ENCODE measurements around the gene UFD1. TPM values are rescaled to one million over a fixed set of nuclear protein-coding genes. Genes with fewer than 3 reads are reported as not detected.

Gene UFD1
- total RNA-seq (ENCODE audit: low replicate concordance), result 37.5 and 37.7 TPM in 2 replicates

DNA sequence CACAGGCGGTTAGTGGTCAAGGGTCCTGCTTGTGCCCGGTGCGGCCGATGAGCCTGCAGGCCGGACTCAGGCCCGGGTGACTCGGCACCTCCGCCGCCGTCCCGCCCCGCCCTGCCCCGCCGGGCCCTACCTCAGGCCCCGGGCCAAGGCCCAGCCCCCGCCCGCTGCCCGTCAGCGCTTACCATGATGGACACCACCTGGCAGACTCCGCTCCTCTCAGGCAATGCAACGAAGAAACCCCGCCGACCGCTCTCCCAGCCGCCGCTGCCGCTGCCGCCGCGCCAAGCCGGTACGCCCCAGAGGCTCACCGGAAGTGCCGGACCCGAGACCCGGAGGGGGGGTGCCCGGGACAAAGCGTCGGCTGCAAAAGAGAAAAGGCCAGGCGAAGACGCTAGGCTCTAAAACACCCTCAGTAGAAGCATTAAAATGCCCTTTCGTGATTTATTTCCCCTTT, at the start of gene UFD1:
Gene UFD1, minus strand, starts transcription at position 293 of the 454 bp plus-strand sequence. Its CDS starts 108 bp downstream, at position 185.
- no peaks in the 10 kb centered on the region for H3F3A ChIP-seq (ENCODE audit: low read depth)
- peak; percentile 95 for DNase-seq (ENCODE audit: low spot score)
- peaks cover 58% of the 10 kb centered on the region for H3K79me2 ChIP-seq (ENCODE audit: low read depth)
- Mint-ChIP-seq H3K27me3 (ENCODE audit: insufficient read depth, low read depth) (peaks cover 4% of the 10 kb centered on the region), H3K4me3 (peak within 1 kb of the TSS; percentile 99), H3K9me3 (no peaks in the 10 kb centered on the region), H3K4me1 (peaks cover 25% of the 10 kb centered on the region), H3K36me3 (peaks cover 9% of the 10 kb centered on the region), H3K27ac (peak within 1 kb of the TSS; percentile 100)
- peaks cover 17% of the 10 kb centered on the region for H3K4me1 ChIP-seq
- no peaks in the 10 kb centered on the region for H3K36me3 ChIP-seq
- peaks cover 39% of the 10 kb centered on the region for H4K20me1 ChIP-seq (ENCODE audit: low read depth)
- no peak for TF ChIP-seq EZH2phosphoT487 (IDR thresholded peaks at IDR 0.05)
- no peak for TF ChIP-seq EZH2 (IDR thresholded peaks at IDR 0.05)
- TF ChIP-seq, protein P1, sequence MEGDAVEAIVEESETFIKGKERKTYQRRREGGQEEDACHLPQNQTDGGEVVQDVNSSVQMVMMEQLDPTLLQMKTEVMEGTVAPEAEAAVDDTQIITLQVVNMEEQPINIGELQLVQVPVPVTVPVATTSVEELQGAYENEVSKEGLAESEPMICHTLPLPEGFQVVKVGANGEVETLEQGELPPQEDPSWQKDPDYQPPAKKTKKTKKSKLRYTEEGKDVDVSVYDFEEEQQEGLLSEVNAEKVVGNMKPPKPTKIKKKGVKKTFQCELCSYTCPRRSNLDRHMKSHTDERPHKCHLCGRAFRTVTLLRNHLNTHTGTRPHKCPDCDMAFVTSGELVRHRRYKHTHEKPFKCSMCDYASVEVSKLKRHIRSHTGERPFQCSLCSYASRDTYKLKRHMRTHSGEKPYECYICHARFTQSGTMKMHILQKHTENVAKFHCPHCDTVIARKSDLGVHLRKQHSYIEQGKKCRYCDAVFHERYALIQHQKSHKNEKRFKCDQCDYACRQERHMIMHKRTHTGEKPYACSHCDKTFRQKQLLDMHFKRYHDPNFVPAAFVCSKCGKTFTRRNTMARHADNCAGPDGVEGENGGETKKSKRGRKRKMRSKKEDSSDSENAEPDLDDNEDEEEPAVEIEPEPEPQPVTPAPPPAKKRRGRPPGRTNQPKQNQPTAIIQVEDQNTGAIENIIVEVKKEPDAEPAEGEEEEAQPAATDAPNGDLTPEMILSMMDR (IDR thresholded peaks at IDR 0.05), result no peak
- H3K27me3 ChIP-seq, result no peaks in the 10 kb centered on the region
- peak within 1 kb of the TSS; percentile 77 for H3K4me3 ChIP-seq
- H3K4me2 ChIP-seq, result peak within 1 kb of the TSS; percentile 91
- peak within 1 kb of the TSS; percentile 100 for H2AFZ ChIP-seq (replicated peaks)
- peak within 1 kb of the TSS; percentile 94 for H3K9ac ChIP-seq
- no peaks in the 10 kb centered on the region for H3K9me3 ChIP-seq (ENCODE audit: low read depth)
- peak within 1 kb of the TSS; percentile 98 for H3K27ac ChIP-seq

DNA sequence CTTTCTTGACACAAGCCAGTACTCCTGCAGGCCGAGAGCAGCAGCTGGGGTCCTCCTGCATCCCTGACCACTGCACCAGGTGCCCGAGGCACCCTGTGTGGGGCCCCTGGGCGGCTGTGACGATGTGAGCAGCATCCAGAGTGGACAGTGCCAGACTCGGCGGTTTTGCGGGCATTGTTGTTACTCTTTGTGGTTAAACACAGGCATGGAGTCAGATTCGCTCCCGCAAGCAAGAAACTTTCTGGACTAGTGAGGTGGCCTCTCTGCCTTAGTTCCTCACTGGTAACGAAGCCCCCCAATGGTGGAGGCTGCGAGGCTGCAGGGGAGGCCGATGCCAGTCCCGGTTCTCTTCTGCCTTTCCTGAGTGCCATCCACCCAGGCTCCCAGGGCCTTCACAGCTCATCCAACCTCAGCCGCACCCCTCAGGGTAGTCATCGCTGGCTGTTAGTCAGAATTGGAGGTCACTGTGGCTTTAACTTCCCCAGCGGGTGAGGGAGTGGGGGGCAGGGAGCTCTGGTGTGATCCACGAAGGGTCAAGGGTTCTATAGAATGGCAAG, 48.9 kb upstream of the UFD1 start:
- H3K36me3 ChIP-seq, result no peaks in the 10 kb centered on the region
- peaks cover 22% of the 10 kb centered on the region for H3K27me3 Mint-ChIP-seq (ENCODE audit: insufficient read depth, low read depth)

DNA sequence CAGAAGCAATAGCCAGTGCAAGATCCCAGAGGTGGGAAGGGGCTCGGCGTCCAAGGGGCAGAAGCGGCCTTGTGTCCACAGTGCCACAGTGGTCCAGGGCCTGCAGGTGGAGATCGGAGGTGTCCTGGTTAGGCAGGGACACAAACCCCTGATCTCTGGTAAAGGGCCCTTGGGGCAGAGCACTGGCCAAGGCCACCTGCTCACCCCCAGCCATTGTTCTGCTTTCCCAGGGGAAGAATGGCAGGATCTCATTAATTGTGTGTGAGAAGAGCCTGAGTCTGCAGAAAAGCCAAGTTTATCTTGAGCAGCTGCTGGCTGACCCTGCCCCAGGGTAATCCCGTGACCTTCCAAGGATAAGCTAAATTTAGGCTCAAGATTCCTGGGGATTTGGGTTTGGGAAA, 48.3 kb upstream of the UFD1 start:
- Mint-ChIP-seq H3K27ac (no peak overlapping the region), H3K27me3 (ENCODE audit: insufficient read depth, low read depth) (peaks cover 25% of the 10 kb centered on the region), H3K4me3 (no peak overlapping the region), H3K36me3 (no peaks in the 10 kb centered on the region), H3K4me1 (peaks cover 15% of the 10 kb centered on the region), H3K9me3 (no peaks in the 10 kb centered on the region)
- H3K4me1 ChIP-seq, result peaks cover 15% of the 10 kb centered on the region
- H3K36me3 ChIP-seq, result no peaks in the 10 kb centered on the region
- TF ChIP-seq EZH2phosphoT487 (IDR thresholded peaks at IDR 0.05), result no peak
- no peaks in the 10 kb centered on the region for H3K9me3 ChIP-seq (ENCODE audit: low read depth)
- H3K4me3 ChIP-seq, result no peak overlapping the region
- no peak overlapping the region for H3K4me2 ChIP-seq
- peaks cover 17% of the 10 kb centered on the region for H3F3A ChIP-seq (ENCODE audit: low read depth)
- H3K9ac ChIP-seq, result no peak overlapping the region
- H3K27me3 ChIP-seq, result peaks cover 48% of the 10 kb centered on the region
- H4K20me1 ChIP-seq (ENCODE audit: low read depth), result peaks cover 9% of the 10 kb centered on the region
- no peak overlapping the region for H2AFZ ChIP-seq (replicated peaks)
- H3K27ac ChIP-seq, result no peak overlapping the region
- no peaks in the 10 kb centered on the region for H3K79me2 ChIP-seq (ENCODE audit: low read depth)
- no peak for DNase-seq (ENCODE audit: low spot score)

More for the DNA sequence above, 48.9 kb upstream of the UFD1 start:
- no peak for DNase-seq (ENCODE audit: low spot score)
- Mint-ChIP-seq H3K36me3 (no peaks in the 10 kb centered on the region), H3K4me3 (no peak overlapping the region), H3K4me1 (peaks cover 12% of the 10 kb centered on the region), H3K9me3 (no peaks in the 10 kb centered on the region), H3K27ac (no peak overlapping the region)
- Histone ChIP-seq H2AFZ (replicated peaks) (no peak overlapping the region), H3K27ac (no peak overlapping the region), H3K27me3 (peaks cover 41% of the 10 kb centered on the region), H3K4me1 (peaks cover 9% of the 10 kb centered on the region), H3K9ac (no peak overlapping the region), H4K20me1 (ENCODE audit: low read depth) (peaks cover 3% of the 10 kb centered on the region), H3K9me3 (ENCODE audit: low read depth) (no peaks in the 10 kb centered on the region), H3K79me2 (ENCODE audit: low read depth) (no peaks in the 10 kb centered on the region), H3K4me2 (no peak overlapping the region), H3F3A (ENCODE audit: low read depth) (peaks cover 11% of the 10 kb centered on the region), H3K4me3 (no peak overlapping the region)
- no peak for TF ChIP-seq EZH2 (IDR thresholded peaks at IDR 0.05)
- TF ChIP-seq, protein P1 (IDR thresholded peaks at IDR 0.05), result no peak
- TF ChIP-seq EZH2phosphoT487 (IDR thresholded peaks at IDR 0.05), result no peak

DNA sequence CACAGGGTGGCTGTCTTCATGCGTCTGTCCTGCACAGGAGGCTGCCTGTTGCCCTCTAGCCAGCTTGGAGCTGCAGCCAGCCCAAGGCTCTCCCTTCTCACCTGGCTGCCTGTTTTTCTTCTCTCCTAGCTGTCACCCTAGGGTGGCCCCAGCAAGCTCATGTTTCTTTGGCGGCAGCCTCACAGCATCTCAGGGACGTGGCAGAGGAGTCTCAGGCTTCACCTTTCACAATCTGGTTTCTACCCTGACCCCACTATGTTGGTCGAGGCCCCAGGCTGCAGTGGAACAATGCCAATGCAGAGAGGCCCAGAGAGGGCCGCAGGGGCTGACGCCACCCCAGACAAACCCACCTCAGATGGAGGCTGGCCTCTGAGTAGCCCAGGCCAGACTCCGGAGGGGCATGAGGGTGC, 47.7 kb upstream of the UFD1 start:
- no peak overlapping the region for H3K27ac ChIP-seq
- no peaks in the 10 kb centered on the region for H3K9me3 ChIP-seq (ENCODE audit: low read depth)
- no peak overlapping the region for H3K4me2 ChIP-seq
- no peak overlapping the region for H2AFZ ChIP-seq (replicated peaks)
- Mint-ChIP-seq H3K27ac (no peak overlapping the region), H3K4me3 (no peak overlapping the region), H3K36me3 (no peaks in the 10 kb centered on the region), H3K9me3 (no peaks in the 10 kb centered on the region), H3K4me1 (peaks cover 18% of the 10 kb centered on the region), H3K27me3 (ENCODE audit: insufficient read depth, low read depth) (peaks cover 29% of the 10 kb centered on the region)
- peaks cover 54% of the 10 kb centered on the region for H3K27me3 ChIP-seq
- TF ChIP-seq, protein P1 (IDR thresholded peaks at IDR 0.05), result no peak
- no peak overlapping the region for H3K9ac ChIP-seq
- H4K20me1 ChIP-seq (ENCODE audit: low read depth), result peaks cover 15% of the 10 kb centered on the region
- no peaks in the 10 kb centered on the region for H3K36me3 ChIP-seq
- peaks cover 15% of the 10 kb centered on the region for H3K4me1 ChIP-seq
- no peak overlapping the region for H3K4me3 ChIP-seq
- H3F3A ChIP-seq (ENCODE audit: low read depth), result peaks cover 19% of the 10 kb centered on the region
- no peaks in the 10 kb centered on the region for H3K79me2 ChIP-seq (ENCODE audit: low read depth)
- no peak for DNase-seq (ENCODE audit: low spot score)
